Measurements from ENCODE around the gene TRMT44. TPM values are rescaled to one million over a fixed set of nuclear protein-coding genes. Genes with fewer than 3 reads are reported as not detected.

The TRMT44 gene
- total and polyA plus RNA-seq, 2 of the 13 experiments (the other 11 are each of a cell fraction or from before 2014, with no cell fraction given) = 5.8 to 8.6 TPM

GRCh38 chr4:8508266-8508665 is 67.7 kb downstream of the TRMT44 start:
- no peak for FAIRE-seq
- CTCF ChIA-PET (ENCODE audit: low intra/inter-chr PET ratio, low total read pairs) = no interaction called here
- no peaks in the 10 kb centered on the region for H3K4me1 ChIP-seq (ENCODE audit: insufficient read depth, low read length)
- no peaks in the 10 kb centered on the region for H3K79me2 ChIP-seq (ENCODE audit: insufficient read depth, low read length)
- POLR2A ChIA-PET = no interaction called here
- ATAC-seq = no peak
- no peak for TF ChIP-seq ARHGAP35 (CRISPR knock-in tag; IDR thresholded peaks at IDR 0.05; ENCODE audit: borderline replicate concordance)
- no peak for TF ChIP-seq ZNF724P (CRISPR knock-in tag; IDR thresholded peaks at IDR 0.05; ENCODE audit: borderline replicate concordance)
- TF ChIP-seq, protein P1, sequence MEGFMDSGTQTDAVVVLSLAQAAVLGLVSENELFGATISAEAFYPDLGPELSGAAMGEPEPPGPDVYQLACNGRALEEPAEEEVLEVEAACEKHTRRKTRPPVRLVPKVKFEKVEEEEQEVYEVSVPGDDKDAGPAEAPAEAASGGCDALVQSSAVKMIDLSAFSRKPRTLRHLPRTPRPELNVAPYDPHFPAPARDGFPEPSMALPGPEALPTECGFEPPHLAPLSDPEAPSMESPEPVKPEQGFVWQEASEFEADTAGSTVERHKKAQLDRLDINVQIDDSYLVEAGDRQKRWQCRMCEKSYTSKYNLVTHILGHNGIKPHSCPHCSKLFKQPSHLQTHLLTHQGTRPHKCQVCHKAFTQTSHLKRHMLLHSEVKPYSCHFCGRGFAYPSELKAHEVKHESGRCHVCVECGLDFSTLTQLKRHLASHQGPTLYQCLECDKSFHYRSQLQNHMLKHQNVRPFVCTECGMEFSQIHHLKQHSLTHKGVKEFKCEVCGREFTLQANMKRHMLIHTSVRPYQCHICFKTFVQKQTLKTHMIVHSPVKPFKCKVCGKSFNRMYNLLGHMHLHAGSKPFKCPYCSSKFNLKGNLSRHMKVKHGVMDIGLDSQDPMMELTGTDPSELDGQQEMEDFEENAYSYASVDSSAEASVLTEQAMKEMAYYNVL (CRISPR knock-in tag; IDR thresholded peaks at IDR 0.05; ENCODE audit: borderline replicate concordance) = no peak
- no peak for TF ChIP-seq NKX3-1 (CRISPR knock-in tag; IDR thresholded peaks at IDR 0.05)
- no peak for TF ChIP-seq ZNF766 (CRISPR knock-in tag; IDR thresholded peaks at IDR 0.05; ENCODE audit: borderline replicate concordance)
- TF ChIP-seq RFXANK (CRISPR knock-in tag; IDR thresholded peaks at IDR 0.05) = no peak
- H3K9ac ChIP-seq (ENCODE audit: insufficient read depth, low read depth, low read length) = no peak overlapping the region
- no peaks in the 10 kb centered on the region for H4K20me1 ChIP-seq (ENCODE audit: insufficient read depth, low read length)
- no peak overlapping the region for H3K4me2 ChIP-seq (ENCODE audit: low read depth, low read length)
- no TSS peak for BruUV-seq (replicated peaks)
- no peak overlapping the region for H3K27ac ChIP-seq (ENCODE audit: extremely low read length, insufficient read depth, low read length)
- H3K4me3 ChIP-seq (replicated peaks in 1 of 3; ENCODE audit: insufficient read depth in 1 of 3, low read depth in 2 of 3, low read length in 3 of 3) = no peak overlapping the region
- no peak for DNase-seq (ENCODE audit: low spot score)
- in situ Hi-C loops (cut with HindIII; ENCODE audit: extremely low pct_ligation_motif_present, low pct_unique_long_range_greater_than_20kb) = no loop called here
- no peaks in the 10 kb centered on the region for H3K36me3 ChIP-seq (replicated peaks in 1 of 2; ENCODE audit: control insufficient read depth in 1 of 2, insufficient read depth in 2 of 2, low read length in 2 of 2)
- intact Hi-C loops (cut with micrococcal nuclease; ENCODE audit: unreplicated experiment) = no loop called here
- H3K27me3 ChIP-seq (ENCODE audit: control insufficient read depth in 1 of 2, insufficient read depth in 2 of 2, low read length in 2 of 2) = peaks cover 11 to 49% of the 10 kb centered on the region in 2 experiments; a peak in 4 of 5 replicates
- WGBS (ENCODE audit: low lambda C conversion rate) = 20% methylated on average over 3 of the region's 13 CpGs
- H3K9me3 ChIP-seq (ENCODE audit: low read length) = no peaks in the 10 kb centered on the region
- H2AFZ ChIP-seq (ENCODE audit: low read length) = no peak overlapping the region

- no peaks in the 10 kb centered on the region for H3K79me2 ChIP-seq (ENCODE audit: insufficient read depth, low read length)
- H3K4me2 ChIP-seq (ENCODE audit: low read depth, low read length) = no peak overlapping the region
- intact Hi-C loops (cut with micrococcal nuclease; ENCODE audit: unreplicated experiment) = no loop called here
- CTCF ChIA-PET (ENCODE audit: low intra/inter-chr PET ratio, low total read pairs) = no interaction called here
- peaks cover 9 to 44% of the 10 kb centered on the region in 2 experiments; a peak in 4 of 5 replicates for H3K27me3 ChIP-seq (ENCODE audit: control insufficient read depth in 1 of 2, insufficient read depth in 2 of 2, low read length in 2 of 2)
- FAIRE-seq (no peak), ATAC-seq (no peak), DNase-seq (ENCODE audit: low spot score) (no peak)
- H3K9ac ChIP-seq (ENCODE audit: insufficient read depth, low read depth, low read length) = no peak overlapping the region
- H3K27ac ChIP-seq (ENCODE audit: extremely low read length, insufficient read depth, low read length) = no peak overlapping the region
- 5% methylated on average over 5 of the region's 9 CpGs for WGBS (ENCODE audit: low lambda C conversion rate)
- H3K9me3 ChIP-seq (ENCODE audit: low read length) = no peaks in the 10 kb centered on the region
- H2AFZ ChIP-seq (ENCODE audit: low read length) = no peak overlapping the region
- in situ Hi-C loops (cut with HindIII; ENCODE audit: extremely low pct_ligation_motif_present, low pct_unique_long_range_greater_than_20kb) = no loop called here
- H3K36me3 ChIP-seq (replicated peaks in 1 of 2; ENCODE audit: control insufficient read depth in 1 of 2, insufficient read depth in 2 of 2, low read length in 2 of 2) = no peaks in the 10 kb centered on the region
- POLR2A ChIA-PET = no interaction called here
- BruUV-seq (replicated peaks) = no TSS peak
- no peaks in the 10 kb centered on the region for H4K20me1 ChIP-seq (ENCODE audit: insufficient read depth, low read length)
- H3K4me1 ChIP-seq (ENCODE audit: insufficient read depth, low read length) = no peaks in the 10 kb centered on the region
- H3K4me3 ChIP-seq (replicated peaks in 1 of 3; ENCODE audit: insufficient read depth in 1 of 3, low read depth in 2 of 3, low read length in 3 of 3) = no peak overlapping the region
- TF ChIP-seq, protein P2, sequence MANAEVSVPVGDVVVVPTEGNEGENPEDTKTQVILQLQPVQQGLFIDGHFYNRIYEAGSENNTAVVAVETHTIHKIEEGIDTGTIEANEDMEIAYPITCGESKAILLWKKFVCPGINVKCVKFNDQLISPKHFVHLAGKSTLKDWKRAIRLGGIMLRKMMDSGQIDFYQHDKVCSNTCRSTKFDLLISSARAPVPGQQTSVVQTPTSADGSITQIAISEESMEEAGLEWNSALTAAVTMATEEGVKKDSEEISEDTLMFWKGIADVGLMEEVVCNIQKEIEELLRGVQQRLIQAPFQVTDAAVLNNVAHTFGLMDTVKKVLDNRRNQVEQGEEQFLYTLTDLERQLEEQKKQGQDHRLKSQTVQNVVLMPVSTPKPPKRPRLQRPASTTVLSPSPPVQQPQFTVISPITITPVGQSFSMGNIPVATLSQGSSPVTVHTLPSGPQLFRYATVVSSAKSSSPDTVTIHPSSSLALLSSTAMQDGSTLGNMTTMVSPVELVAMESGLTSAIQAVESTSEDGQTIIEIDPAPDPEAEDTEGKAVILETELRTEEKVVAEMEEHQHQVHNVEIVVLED (CRISPR knock-in tag; IDR thresholded peaks at IDR 0.05; ENCODE audit: borderline replicate concordance) = no peak
These were observed 68.2 kb downstream of the TRMT44 start for GRCh38 chr4:8508740-8509139.
